HEK293 (cell line): ENCODE data around the gene ZKSCAN5.

ENCODE experiments used
- BCL11A ChIP-seq: fragments of 450-650 bp; formaldehyde crosslinking; IDR thresholded peaks from 2 replicates; pipeline ENCODE4 v1.5.1; 2016; ENCODE audit warnings: low read depth, missing biosample characterization, missing genetic modification characterization
- EGR2 ChIP-seq: fragments of 450-650 bp; formaldehyde crosslinking; IDR thresholded peaks from 2 replicates; pipeline ENCODE4 v1.5.1; 2016; ENCODE audit warnings: low read depth, missing biosample characterization, missing genetic modification characterization
- GFI1B ChIP-seq: fragments of 450-650 bp; formaldehyde crosslinking; IDR thresholded peaks from 2 replicates; pipeline ENCODE4 v1.5.1; 2016; ENCODE audit warnings: missing biosample characterization, missing genetic modification characterization
- GLIS1 ChIP-seq: fragments of 450-650 bp; formaldehyde crosslinking; IDR thresholded peaks from 2 replicates; pipeline ENCODE4 v1.5.1; 2016; ENCODE audit warnings: missing biosample characterization, missing genetic modification characterization
- GLIS2 ChIP-seq: fragments of 450-650 bp; formaldehyde crosslinking; IDR thresholded peaks from 2 replicates; pipeline ENCODE4 v1.5.1; 2016; ENCODE audit warnings: missing biosample characterization, missing genetic modification characterization
- IKZF3 ChIP-seq: fragments of 450-650 bp; IDR thresholded peaks from 2 replicates; pipeline ENCODE4 v1.5.0; 2018; ENCODE audit warnings: missing biosample characterization, mild to moderate bottlenecking, missing genetic modification characterization, moderate library complexity
- KLF9 ChIP-seq: fragments of 450-650 bp; formaldehyde crosslinking; IDR thresholded peaks from 2 replicates; pipeline ENCODE4 v1.5.1; 2016; ENCODE audit warnings: missing biosample characterization, missing genetic modification characterization, low read depth
- SCRT2 ChIP-seq: fragments of 450-650 bp; formaldehyde crosslinking; IDR thresholded peaks from 2 replicates; pipeline ENCODE4 v1.5.1; 2016; ENCODE audit warnings: missing biosample characterization, missing genetic modification characterization
- SP3 ChIP-seq: fragments of 450-650 bp; formaldehyde crosslinking; IDR thresholded peaks from 2 replicates; pipeline ENCODE4 v1.5.1; 2016; ENCODE audit warnings: missing biosample characterization, missing genetic modification characterization
- YY1 ChIP-seq: fragments of 450-650 bp; formaldehyde crosslinking; IDR thresholded peaks from 2 replicates; pipeline ENCODE4 v1.5.1; 2018; ENCODE audit warnings: missing biosample characterization, missing genetic modification characterization
- ZBTB1 ChIP-seq: fragments of 450-650 bp; formaldehyde crosslinking; IDR thresholded peaks from 2 replicates; pipeline ENCODE4 v1.5.1; 2016; ENCODE audit warnings: missing biosample characterization, missing genetic modification characterization
- ZBTB20 ChIP-seq: fragments of 450-650 bp; formaldehyde crosslinking; IDR thresholded peaks from 2 replicates; pipeline ENCODE4 v1.5.1; 2016; ENCODE audit warnings: missing biosample characterization, missing genetic modification characterization
- ZBTB48 ChIP-seq: fragments of 450-650 bp; formaldehyde crosslinking; IDR thresholded peaks from 2 replicates; pipeline ENCODE4 v1.5.1; 2016; ENCODE audit warnings: missing biosample characterization, missing genetic modification characterization
- ZNF138 ChIP-seq: fragments of 450-650 bp; formaldehyde crosslinking; IDR thresholded peaks from 2 replicates; pipeline ENCODE4 v1.5.1; 2016; ENCODE audit warnings: missing biosample characterization, missing genetic modification characterization, borderline replicate concordance
- ZNF157 ChIP-seq: fragments of 450-650 bp; formaldehyde crosslinking; IDR thresholded peaks from 2 replicates; pipeline ENCODE4 v1.5.1; 2016; ENCODE audit warnings: missing biosample characterization, missing genetic modification characterization
- ZNF175 ChIP-seq: fragments of 450-650 bp; formaldehyde crosslinking; IDR thresholded peaks from 2 replicates; pipeline ENCODE4 v1.5.1; 2016; ENCODE audit warnings: missing biosample characterization, missing genetic modification characterization
- ZNF19 ChIP-seq: fragments of 450-650 bp; formaldehyde crosslinking; IDR thresholded peaks from 2 replicates; pipeline ENCODE4; 2016; ENCODE audit warnings: missing biosample characterization, missing genetic modification characterization, low read depth
- ZNF2 ChIP-seq: fragments of 450-650 bp; formaldehyde crosslinking; IDR thresholded peaks from 2 replicates; pipeline ENCODE4 v1.5.1; 2016; ENCODE audit warnings: missing biosample characterization, missing genetic modification characterization
- ZNF391 ChIP-seq: fragments of 450-650 bp; formaldehyde crosslinking; IDR thresholded peaks from 2 replicates; pipeline ENCODE4 v1.5.1; 2016; ENCODE audit warnings: low read depth, missing biosample characterization, missing genetic modification characterization, borderline replicate concordance
- ZNF423 ChIP-seq: fragments of 450-650 bp; formaldehyde crosslinking; IDR thresholded peaks from 2 replicates; pipeline ENCODE4 v1.5.1; 2016; ENCODE audit warnings: missing biosample characterization, missing genetic modification characterization
- ZNF433 ChIP-seq: fragments of 450-650 bp; formaldehyde crosslinking; IDR thresholded peaks from 2 replicates; pipeline ENCODE4 v1.5.1; 2016; ENCODE audit warnings: missing biosample characterization, missing genetic modification characterization, low read depth
- ZNF473 ChIP-seq: fragments of 450-650 bp; formaldehyde crosslinking; IDR thresholded peaks from 2 replicates; pipeline ENCODE4 v1.5.1; 2017; ENCODE audit warnings: missing biosample characterization, missing genetic modification characterization
- ZNF48 ChIP-seq: fragments of 450-650 bp; formaldehyde crosslinking; IDR thresholded peaks from 2 replicates; pipeline ENCODE4 v1.5.1; 2016; ENCODE audit warnings: missing biosample characterization, missing genetic modification characterization
- ZNF501 ChIP-seq: fragments of 450-650 bp; formaldehyde crosslinking; IDR thresholded peaks from 2 replicates; pipeline ENCODE4 v1.5.1; 2016; ENCODE audit warnings: missing biosample characterization, missing genetic modification characterization
- ZNF544 ChIP-seq: fragments of 450-650 bp; formaldehyde crosslinking; IDR thresholded peaks from 2 replicates; pipeline ENCODE4 v1.5.0; 2017; ENCODE audit warnings: missing biosample characterization, missing genetic modification characterization
- ZNF561 ChIP-seq: fragments of 450-650 bp; IDR thresholded peaks from 2 replicates; pipeline ENCODE4 v1.5.1; 2018; ENCODE audit warnings: missing biosample characterization, missing genetic modification characterization, borderline replicate concordance
- ZNF610 ChIP-seq: fragments of 450-650 bp; formaldehyde crosslinking; IDR thresholded peaks from 2 replicates; pipeline ENCODE4 v1.5.1; 2016; ENCODE audit warnings: missing biosample characterization, missing genetic modification characterization, borderline replicate concordance
- ZNF621 ChIP-seq: fragments of 450-650 bp; formaldehyde crosslinking; IDR thresholded peaks from 2 replicates; pipeline ENCODE4 v1.5.1; 2017; ENCODE audit warnings: missing biosample characterization, missing genetic modification characterization
- ZNF843 ChIP-seq: fragments of 450-650 bp; formaldehyde crosslinking; IDR thresholded peaks from 2 replicates; pipeline ENCODE4 v1.5.1; 2016; ENCODE audit warnings: missing biosample characterization, missing genetic modification characterization
- ZSCAN23 ChIP-seq: fragments of 450-650 bp; formaldehyde crosslinking; IDR thresholded peaks from 2 replicates; pipeline ENCODE4 v1.5.1; 2016; ENCODE audit warnings: missing biosample characterization, missing genetic modification characterization
- TF ChIP-seq, protein P1 (sequence below): fragments of 450-650 bp; formaldehyde crosslinking; IDR thresholded peaks from 2 replicates; pipeline ENCODE4 v1.5.1; 2016; ENCODE audit warnings: missing biosample characterization, missing genetic modification characterization
- TF ChIP-seq, protein P2 (sequence below): fragments of 450-650 bp; formaldehyde crosslinking; IDR thresholded peaks from 2 replicates; pipeline ENCODE4 v1.5.1; 2016; ENCODE audit warnings: missing biosample characterization, missing genetic modification characterization
- TF ChIP-seq, protein P3 (sequence below): fragments of 450-650 bp; formaldehyde crosslinking; IDR thresholded peaks from 2 replicates; pipeline ENCODE4 v1.5.1; 2016; ENCODE audit warnings: missing biosample characterization, missing genetic modification characterization
- TF ChIP-seq, protein P4 (sequence below): fragments of 450-650 bp; formaldehyde crosslinking; IDR thresholded peaks from 2 replicates; pipeline ENCODE4 v1.5.1; 2017; ENCODE audit warnings: missing biosample characterization, missing genetic modification characterization

Gene ZKSCAN5

DNA sequence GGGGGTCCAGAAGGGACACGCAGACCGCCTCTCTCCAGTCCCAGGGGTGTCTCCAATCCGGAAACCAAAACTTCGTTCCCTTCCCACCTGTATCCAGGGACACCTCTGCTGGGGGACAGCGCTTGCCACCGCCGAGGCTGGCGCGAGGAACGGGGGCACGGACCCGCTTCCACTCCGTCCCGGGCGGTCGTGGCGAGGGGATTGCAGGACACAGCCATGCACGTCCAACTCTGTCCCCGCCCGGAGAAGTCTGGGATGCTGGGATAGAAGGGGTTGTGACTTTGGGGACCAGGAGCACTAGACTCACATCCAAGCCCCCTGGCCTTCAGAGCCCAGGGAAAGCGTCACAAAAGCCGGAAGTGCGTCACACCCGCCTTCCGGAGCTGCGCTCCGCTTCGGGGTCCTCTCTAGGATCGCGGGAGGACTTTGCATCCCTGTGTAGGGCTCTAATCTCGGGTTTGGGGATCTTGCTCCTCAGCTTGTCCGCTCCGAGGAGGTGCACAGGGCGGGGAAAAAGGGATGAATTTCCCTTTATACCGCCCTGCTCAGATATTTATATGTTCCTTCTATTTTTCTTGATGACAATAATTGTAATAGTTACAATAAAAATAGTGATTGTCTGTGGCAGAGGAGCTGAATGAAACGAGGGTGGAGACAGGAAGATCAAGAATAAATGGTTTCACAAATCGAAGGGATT, 47.5 kb downstream of the ZKSCAN5 start, which contains the start of gene FAM200A (continued):
- TF ChIP-seq, protein P1, sequence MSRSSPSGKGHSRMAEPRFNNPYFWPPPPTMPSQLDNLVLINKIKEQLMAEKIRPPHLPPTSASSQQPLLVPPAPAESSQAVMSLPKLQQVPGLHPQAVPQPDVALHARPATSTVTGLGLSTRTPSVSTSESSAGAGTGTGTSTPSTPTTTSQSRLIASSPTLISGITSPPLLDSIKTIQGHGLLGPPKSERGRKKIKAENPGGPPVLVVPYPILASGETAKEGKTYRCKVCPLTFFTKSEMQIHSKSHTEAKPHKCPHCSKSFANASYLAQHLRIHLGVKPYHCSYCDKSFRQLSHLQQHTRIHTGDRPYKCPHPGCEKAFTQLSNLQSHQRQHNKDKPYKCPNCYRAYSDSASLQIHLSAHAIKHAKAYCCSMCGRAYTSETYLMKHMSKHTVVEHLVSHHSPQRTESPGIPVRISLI (tag by site-specific recombination) = no peak
- TF ChIP-seq ZNF423 (no peak), ZNF561 (peak; percentile 56; the same call in 1 of the 2 replicates), ZNF391 (peak; percentile 50; the same call in 1 of the 2 replicates), ZNF610 (peak; percentile 43; the same call in 1 of the 2 replicates), ZBTB48 (tag by site-specific recombination) (peak; percentile 97), ZNF19 (tag by site-specific recombination) (no peak), ZNF544 (no peak), GLIS1 (tag by site-specific recombination) (peak; percentile 47; the same call in 1 of the 2 replicates), SCRT2 (tag by site-specific recombination) (peak; percentile 58), ZNF175 (tag by site-specific recombination) (no peak), ZNF157 (tag by site-specific recombination) (no peak), ZNF433 (tag by site-specific recombination) (no peak), ZNF621 (tag by site-specific recombination) (no peak), ZNF48 (no peak), SP3 (peak; percentile 46), GFI1B (tag by site-specific recombination) (no peak), ZBTB20 (tag by site-specific recombination) (peak; percentile 43; the same call in 1 of the 2 replicates), ZSCAN23 (tag by site-specific recombination) (no peak), ZBTB1 (tag by site-specific recombination) (no peak), ZNF138 (no peak), YY1 (tag by site-specific recombination) (no peak), ZNF501 (tag by site-specific recombination) (peak; percentile 77; the same call in 1 of the 2 replicates), GLIS2 (peak; percentile 48; the same call in 1 of the 2 replicates), EGR2 (tag by site-specific recombination) (no peak), ZNF473 (tag by site-specific recombination) (no peak), IKZF3 (tag by site-specific recombination) (peak; percentile 72; the same call in 1 of the 2 replicates), BCL11A (tag by site-specific recombination) (no peak), ZNF843 (tag by site-specific recombination) (peak; percentile 34; the same call in 1 of the 2 replicates), ZNF2 (peak; percentile 81), KLF9 (0 out of 2 replicates have a peak, but pooled peaks have one; percentile 16)
- TF ChIP-seq, protein P2, sequence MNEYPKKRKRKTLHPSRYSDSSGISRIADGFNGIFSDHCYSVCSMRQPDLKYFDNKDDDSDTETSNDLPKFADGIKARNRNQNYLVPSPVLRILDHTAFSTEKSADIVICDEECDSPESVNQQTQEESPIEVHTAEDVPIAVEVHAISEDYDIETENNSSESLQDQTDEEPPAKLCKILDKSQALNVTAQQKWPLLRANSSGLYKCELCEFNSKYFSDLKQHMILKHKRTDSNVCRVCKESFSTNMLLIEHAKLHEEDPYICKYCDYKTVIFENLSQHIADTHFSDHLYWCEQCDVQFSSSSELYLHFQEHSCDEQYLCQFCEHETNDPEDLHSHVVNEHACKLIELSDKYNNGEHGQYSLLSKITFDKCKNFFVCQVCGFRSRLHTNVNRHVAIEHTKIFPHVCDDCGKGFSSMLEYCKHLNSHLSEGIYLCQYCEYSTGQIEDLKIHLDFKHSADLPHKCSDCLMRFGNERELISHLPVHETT (tag by site-specific recombination) = peak; percentile 88
- TF ChIP-seq, protein P3, sequence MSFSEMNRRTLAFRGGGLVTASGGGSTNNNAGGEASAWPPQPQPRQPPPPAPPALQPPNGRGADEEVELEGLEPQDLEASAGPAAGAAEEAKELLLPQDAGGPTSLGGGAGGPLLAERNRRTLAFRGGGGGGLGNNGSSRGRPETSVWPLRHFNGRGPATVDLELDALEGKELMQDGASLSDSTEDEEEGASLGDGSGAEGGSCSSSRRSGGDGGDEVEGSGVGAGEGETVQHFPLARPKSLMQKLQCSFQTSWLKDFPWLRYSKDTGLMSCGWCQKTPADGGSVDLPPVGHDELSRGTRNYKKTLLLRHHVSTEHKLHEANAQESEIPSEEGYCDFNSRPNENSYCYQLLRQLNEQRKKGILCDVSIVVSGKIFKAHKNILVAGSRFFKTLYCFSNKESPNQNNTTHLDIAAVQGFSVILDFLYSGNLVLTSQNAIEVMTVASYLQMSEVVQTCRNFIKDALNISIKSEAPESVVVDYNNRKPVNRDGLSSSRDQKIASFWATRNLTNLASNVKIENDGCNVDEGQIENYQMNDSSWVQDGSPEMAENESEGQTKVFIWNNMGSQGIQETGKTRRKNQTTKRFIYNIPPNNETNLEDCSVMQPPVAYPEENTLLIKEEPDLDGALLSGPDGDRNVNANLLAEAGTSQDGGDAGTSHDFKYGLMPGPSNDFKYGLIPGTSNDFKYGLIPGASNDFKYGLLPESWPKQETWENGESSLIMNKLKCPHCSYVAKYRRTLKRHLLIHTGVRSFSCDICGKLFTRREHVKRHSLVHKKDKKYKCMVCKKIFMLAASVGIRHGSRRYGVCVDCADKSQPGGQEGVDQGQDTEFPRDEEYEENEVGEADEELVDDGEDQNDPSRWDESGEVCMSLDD (tag by site-specific recombination) = peak; percentile 84
- TF ChIP-seq, protein P4, sequence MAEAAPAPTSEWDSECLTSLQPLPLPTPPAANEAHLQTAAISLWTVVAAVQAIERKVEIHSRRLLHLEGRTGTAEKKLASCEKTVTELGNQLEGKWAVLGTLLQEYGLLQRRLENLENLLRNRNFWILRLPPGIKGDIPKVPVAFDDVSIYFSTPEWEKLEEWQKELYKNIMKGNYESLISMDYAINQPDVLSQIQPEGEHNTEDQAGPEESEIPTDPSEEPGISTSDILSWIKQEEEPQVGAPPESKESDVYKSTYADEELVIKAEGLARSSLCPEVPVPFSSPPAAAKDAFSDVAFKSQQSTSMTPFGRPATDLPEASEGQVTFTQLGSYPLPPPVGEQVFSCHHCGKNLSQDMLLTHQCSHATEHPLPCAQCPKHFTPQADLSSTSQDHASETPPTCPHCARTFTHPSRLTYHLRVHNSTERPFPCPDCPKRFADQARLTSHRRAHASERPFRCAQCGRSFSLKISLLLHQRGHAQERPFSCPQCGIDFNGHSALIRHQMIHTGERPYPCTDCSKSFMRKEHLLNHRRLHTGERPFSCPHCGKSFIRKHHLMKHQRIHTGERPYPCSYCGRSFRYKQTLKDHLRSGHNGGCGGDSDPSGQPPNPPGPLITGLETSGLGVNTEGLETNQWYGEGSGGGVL (tag by site-specific recombination) = 0 out of 2 replicates have a peak, but pooled peaks have one; percentile 14
